Measurements from ENCODE around the gene CLCF1.

Gene CLCF1

DNA sequence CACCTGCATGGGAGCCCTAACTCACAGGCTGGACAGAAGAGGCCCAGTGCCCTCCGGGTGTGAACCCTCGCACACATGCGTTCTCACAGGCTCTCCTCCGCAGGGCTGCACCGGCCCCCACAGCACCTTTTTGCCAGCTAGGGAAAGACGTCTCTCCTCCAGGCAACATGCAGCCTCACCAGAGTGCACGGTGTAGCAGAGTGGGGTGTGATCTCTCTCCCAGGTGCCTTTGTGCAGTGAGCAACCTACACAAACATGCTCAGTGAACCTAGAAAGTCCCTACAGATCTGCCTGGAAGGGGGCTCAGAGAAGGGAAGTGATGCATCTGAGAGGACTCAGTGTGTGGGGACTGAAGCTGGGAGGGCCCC is 38.4 kb upstream of the CLCF1 start:
- TF ChIP-seq CTCF (conservative IDR thresholded peaks at IDR 0.05; ENCODE audit: low read depth, low read length): no peak
- no peaks in the 10 kb centered on the region for H4K20me1 ChIP-seq (ENCODE audit: insufficient read depth)
- H3K27me3 ChIP-seq (ENCODE audit: insufficient read depth, low read depth): peaks cover 16% of the 10 kb centered on the region; the same call in 1 of the 2 replicates
- H3K27ac ChIP-seq: no peak overlapping the region
- H3K9ac ChIP-seq: no peak overlapping the region
- no peaks in the 10 kb centered on the region for H3K4me1 ChIP-seq (ENCODE audit: low read depth, poor library complexity, severe bottlenecking)
- H3K79me2 ChIP-seq (ENCODE audit: insufficient read depth, low read depth): no peaks in the 10 kb centered on the region
- no peaks in the 10 kb centered on the region for H3K36me3 ChIP-seq (ENCODE audit: insufficient read depth)
- H2AFZ ChIP-seq (ENCODE audit: low read depth): no peak overlapping the region
- no peak overlapping the region for H3K4me3 ChIP-seq (IDR thresholded peaks at IDR 0.05; ENCODE audit: insufficient read depth, low read depth, low read length)
- no peak overlapping the region for H3K4me2 ChIP-seq

DNA sequence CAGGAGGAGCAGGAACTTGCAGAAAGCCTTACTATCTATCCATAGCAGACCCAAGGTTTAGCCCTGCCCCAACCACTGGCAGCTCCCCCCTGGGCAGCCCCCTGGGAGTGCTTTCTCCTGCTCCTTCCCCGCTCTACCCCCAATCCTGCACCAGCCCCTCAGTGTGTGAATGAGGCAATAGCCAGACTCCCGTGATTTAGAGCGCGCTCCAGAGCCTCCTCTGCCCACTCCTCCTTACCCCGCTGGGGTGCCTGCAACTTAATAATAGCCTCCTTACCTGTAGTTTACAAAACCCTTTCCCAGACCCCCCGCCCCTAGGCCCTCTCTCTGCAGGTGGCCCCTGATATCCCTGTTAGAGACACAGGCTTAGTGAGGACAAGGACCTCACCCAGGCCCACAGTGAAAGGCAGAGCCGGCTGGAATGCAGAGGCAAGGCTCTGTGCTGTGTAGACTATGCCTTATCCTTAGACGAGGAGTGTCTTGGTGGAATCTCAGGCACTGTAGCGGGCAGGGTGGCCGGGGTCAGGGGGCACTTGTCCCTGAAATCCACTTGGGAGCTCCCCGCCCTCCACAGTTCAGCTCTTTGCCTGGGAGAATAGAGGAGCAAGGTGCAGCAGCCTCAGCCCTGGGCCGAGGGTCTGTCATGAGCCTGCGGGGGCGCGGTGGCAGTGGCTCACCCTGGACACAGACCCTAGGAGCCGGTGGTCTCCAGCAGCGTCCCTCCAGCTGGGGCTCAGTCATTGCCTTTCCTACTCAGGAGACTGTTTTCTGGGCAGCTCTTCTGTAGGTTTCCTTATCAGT is 37.8 kb upstream of the CLCF1 start:
- no peaks in the 10 kb centered on the region for H3K36me3 ChIP-seq (ENCODE audit: insufficient read depth)
- TF ChIP-seq CTCF (conservative IDR thresholded peaks at IDR 0.05; ENCODE audit: low read depth, low read length): no peak
- no peak overlapping the region for H3K4me3 ChIP-seq (IDR thresholded peaks at IDR 0.05; ENCODE audit: insufficient read depth, low read depth, low read length)
- H3K9ac ChIP-seq: no peak overlapping the region
- peaks cover 16% of the 10 kb centered on the region; the same call in 1 of the 2 replicates for H3K27me3 ChIP-seq (ENCODE audit: insufficient read depth, low read depth)
- no peak overlapping the region for H3K27ac ChIP-seq
- no peaks in the 10 kb centered on the region for H3K4me1 ChIP-seq (ENCODE audit: low read depth, poor library complexity, severe bottlenecking)
- H3K4me2 ChIP-seq: no peak overlapping the region
- no peaks in the 10 kb centered on the region for H3K79me2 ChIP-seq (ENCODE audit: insufficient read depth, low read depth)
- H4K20me1 ChIP-seq (ENCODE audit: insufficient read depth): no peaks in the 10 kb centered on the region
- no peak overlapping the region for H2AFZ ChIP-seq (ENCODE audit: low read depth)

GRCh38 chr11:67410369-67410831 is 37.0 kb upstream of the CLCF1 start:
- TF ChIP-seq CTCF (conservative IDR thresholded peaks at IDR 0.05; ENCODE audit: low read depth, low read length): no peak
- no peak overlapping the region for H3K4me3 ChIP-seq (IDR thresholded peaks at IDR 0.05; ENCODE audit: insufficient read depth, low read depth, low read length)
- no peaks in the 10 kb centered on the region for H3K79me2 ChIP-seq (ENCODE audit: insufficient read depth, low read depth)
- H4K20me1 ChIP-seq (ENCODE audit: insufficient read depth): no peaks in the 10 kb centered on the region
- no peak overlapping the region for H3K27ac ChIP-seq
- H3K4me1 ChIP-seq (ENCODE audit: low read depth, poor library complexity, severe bottlenecking): no peaks in the 10 kb centered on the region
- no peaks in the 10 kb centered on the region for H3K36me3 ChIP-seq (ENCODE audit: insufficient read depth)
- no peak overlapping the region for H3K9ac ChIP-seq
- no peak overlapping the region for H2AFZ ChIP-seq (ENCODE audit: low read depth)
- H3K27me3 ChIP-seq (ENCODE audit: insufficient read depth, low read depth): peaks cover 16% of the 10 kb centered on the region; the same call in 1 of the 2 replicates
- no peak overlapping the region for H3K4me2 ChIP-seq

- Histone ChIP-seq H3K27ac (no peak overlapping the region), H3K36me3 (ENCODE audit: insufficient read depth) (no peaks in the 10 kb centered on the region), H3K79me2 (ENCODE audit: insufficient read depth, low read depth) (no peaks in the 10 kb centered on the region), H3K4me2 (no peak overlapping the region), H3K9ac (no peak overlapping the region), H3K27me3 (ENCODE audit: insufficient read depth, low read depth) (peaks cover 14% of the 10 kb centered on the region; the same call in 1 of the 2 replicates), H2AFZ (ENCODE audit: low read depth) (no peak overlapping the region), H4K20me1 (ENCODE audit: insufficient read depth) (no peaks in the 10 kb centered on the region), H3K4me1 (ENCODE audit: low read depth, poor library complexity, severe bottlenecking) (no peaks in the 10 kb centered on the region), H3K4me3 (IDR thresholded peaks at IDR 0.05; ENCODE audit: insufficient read depth, low read depth, low read length) (no peak overlapping the region)
- TF ChIP-seq CTCF (conservative IDR thresholded peaks at IDR 0.05; ENCODE audit: low read depth, low read length): no peak
These were observed 36.5 kb upstream of the CLCF1 start for GRCh38 chr11:67409781-67410368.
